ENCODE results near the gene TADA2A. TPM values are rescaled to one million over a fixed set of nuclear protein-coding genes. Genes with fewer than 3 reads are reported as not detected.
"Not testable (repeated sequence)": the region's sequence is repeated elsewhere in the genome, so short reads cannot be mapped to it uniquely, and the experiment has no call there.

TADA2A gene
- total RNA-seq, 2 donors from 2014 or later: 13.5 to 18.9 TPM

DNA sequence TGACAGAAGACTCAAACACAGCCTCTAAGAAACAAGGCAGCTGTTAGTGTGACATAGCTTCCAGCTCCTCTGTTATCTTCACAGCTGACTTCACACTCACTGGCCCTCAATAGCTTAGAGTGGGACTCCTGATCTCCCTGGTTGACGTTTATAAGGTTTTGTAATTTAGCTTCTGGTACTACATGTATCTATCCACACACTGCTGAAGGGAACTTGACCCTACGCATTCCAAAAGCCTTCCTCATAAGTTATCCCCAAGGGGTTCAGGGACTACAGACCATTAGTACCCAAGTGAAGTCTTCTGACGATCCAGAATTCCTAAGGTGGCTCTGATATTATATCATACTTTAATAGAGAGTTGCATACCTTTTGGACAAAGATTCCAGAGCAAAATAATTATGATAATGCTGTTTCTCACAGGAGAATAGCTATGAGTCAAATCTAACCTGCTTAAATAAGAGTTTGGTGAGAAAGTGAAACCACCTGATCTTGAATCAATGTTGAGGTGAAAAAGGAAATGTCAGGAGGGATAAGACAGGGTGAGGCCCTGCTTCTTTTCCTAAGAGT, 14.6 kb upstream of the TADA2A start:
- ATAC-seq (peak; percentile 61 to 92), DNase-seq (no peak)
- intact Hi-C loops (cut with DNase I): no loop called here

DNA sequence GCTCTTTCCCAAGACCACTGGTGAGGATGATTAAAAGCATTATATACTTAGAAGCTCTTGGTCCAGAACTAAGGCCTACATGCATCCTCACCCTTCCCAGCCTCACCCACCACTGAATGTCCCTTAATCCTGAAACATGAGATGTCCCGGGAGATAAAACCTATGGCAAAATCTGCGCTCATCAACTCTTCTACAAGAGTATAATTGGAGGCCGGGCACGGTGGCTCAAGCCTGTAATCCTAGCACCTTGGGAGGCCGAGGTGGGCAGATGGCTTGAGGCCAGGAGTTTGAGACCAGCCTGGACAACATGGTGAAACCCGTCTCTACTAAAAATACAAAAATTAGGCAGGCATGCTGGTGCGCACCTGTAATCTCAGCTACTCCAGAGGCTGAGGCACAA, 13.3 kb upstream of the TADA2A start:
- intact Hi-C loops (cut with DNase I): no loop called here
- DNase-seq: no peak
- no peak for ATAC-seq

DNA sequence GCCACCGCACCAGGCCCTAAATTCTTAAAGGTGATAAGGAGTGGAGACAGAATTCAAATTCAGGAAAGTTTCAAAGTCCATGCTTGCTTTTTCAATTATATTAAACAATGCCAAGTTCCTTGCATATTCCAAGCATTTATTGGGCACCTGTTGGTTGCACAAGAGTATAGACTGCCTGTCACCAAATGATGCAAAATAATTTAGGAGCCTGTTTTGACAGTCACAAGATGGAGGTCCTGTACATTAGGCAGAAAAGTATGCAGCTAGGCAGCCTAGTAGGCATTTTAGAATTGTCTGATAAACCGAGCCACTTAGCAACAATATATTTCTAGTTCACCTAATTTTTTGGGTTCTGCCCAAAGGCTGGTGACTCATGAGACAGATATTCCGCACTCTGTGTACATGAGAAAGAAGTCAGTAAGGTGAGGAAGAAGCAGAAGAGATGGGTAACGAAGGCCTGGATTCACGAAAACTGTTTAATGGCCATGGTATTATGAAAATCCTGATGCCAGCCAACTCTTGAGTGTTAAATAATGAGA, 7.4 kb upstream of the TADA2A start:
- peak in 1 of 2 donors; percentile 54 for ATAC-seq
- intact Hi-C loops (cut with DNase I): no loop called here
- no peak for DNase-seq

DNA sequence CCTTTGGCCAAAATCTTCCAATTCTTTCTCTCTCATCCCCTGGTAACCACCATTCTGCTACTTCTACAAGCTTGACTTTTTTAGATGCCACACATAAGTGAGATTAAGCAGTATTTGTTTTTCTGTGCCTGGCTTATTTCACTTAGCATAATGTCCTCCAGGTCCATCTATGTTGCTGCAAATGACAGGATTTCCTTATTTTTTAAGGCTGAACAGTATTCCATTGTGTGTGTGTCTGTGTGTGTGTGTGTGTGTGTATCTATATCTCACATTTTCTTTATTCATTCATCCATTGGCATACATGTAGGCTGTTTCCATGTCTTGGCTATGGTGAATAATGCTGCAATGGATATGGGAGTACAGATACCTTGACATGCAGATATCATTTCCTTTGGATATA, 6.2 kb upstream of the TADA2A start:
- ATAC-seq (no peak), DNase-seq (no peak)
- intact Hi-C loops (cut with DNase I): no loop called here

DNA sequence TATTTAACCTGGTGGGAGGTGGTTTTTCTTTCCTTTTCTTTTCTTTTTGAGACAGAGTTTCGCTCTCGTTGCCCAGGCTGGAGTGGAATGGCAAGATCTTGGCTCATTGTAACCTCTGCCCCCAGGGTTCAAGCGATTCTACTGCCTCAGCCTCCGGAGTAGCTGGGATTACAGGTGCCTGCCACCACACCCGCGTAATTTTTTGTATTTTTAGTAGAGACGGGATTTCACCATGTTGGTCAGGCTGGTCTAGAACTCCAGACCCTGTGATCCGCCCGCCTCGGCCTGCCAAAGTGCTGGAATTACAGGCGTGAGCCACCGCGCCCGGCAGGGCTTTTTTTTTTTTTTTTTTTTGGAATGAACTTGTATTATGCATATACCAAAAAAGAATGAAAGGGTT, 1.2 kb upstream of the TADA2A start:
- intact Hi-C loops (cut with DNase I); ATAC-seq; DNase-seq: not testable (repeated sequence)

DNA sequence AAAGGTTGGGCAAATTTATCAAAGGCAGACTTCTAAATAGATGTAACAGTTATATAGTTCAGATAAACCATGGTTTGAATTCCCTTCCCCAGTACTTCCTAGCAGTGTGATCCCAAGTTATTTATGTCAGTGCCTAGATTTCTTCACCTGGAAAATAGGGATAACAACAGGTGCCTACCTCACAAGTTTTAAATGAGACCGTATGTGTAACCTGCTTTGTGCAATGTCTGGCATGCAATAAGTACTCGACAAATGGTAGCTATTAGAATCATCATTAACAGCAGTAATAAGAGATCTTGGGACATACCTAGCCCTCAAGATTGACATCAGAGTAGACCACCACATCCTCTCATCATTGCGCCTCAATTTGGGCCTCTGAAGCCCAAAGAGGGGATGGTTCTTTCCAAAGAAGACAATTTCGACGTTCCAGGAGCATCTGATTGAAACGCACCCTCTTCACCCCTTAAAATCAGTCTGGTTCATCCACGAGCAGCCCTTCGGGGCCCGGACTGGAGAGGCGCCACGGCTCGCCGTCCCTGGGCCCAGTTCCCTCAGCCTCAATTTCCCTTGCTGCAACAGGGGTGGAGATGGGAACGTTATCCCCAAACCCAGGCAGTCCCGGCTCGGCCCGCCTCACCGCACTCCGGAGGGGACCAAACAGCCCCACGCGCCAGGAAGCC, 591 bp upstream of the TADA2A start:
- ATAC-seq: peak in 1 of 2 donors; percentile 52
- no peak for DNase-seq
- intact Hi-C loops (cut with DNase I): no loop called here

DNA sequence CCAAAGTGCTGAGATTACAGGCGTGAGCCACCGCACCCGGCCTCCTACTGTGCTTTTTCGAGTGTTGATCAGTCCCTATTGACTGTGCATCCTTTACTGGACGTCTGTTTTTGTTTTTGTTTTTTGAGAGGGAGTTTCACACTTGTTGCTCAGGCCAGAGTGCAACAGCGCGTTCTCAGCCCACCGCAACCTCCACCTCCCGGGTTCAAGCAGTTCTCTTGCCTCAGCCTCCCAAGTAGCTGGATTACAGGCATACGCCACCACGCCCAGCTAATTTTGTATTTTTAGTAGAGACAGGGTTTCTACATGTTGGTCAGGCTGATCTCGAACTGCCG, 1.4 kb downstream of the TADA2A start:
- ATAC-seq; DNase-seq; intact Hi-C loops (cut with DNase I): not testable (repeated sequence)

DNA sequence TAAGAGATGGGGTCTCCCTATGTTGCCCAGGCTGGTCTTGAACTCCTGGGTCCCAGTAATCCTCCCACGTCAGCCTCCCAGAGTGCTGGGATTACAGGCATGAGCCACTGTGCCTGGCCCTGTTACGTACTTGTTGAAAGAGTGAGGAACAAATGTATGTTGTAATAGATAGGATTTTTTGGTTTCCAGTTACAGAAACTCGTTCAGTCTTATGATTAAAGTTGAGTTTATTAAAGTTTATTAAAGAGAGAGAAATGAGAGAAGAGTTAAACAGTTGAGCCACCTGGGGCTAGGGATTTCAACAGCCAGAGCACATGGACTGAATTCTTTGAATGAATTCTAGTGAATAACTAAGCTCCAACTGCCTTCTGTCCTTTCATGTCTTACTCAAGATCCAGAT, 3.7 kb downstream of the TADA2A start:
- ATAC-seq (no peak), DNase-seq (no peak)
- intact Hi-C loops (cut with DNase I): no loop called here

DNA sequence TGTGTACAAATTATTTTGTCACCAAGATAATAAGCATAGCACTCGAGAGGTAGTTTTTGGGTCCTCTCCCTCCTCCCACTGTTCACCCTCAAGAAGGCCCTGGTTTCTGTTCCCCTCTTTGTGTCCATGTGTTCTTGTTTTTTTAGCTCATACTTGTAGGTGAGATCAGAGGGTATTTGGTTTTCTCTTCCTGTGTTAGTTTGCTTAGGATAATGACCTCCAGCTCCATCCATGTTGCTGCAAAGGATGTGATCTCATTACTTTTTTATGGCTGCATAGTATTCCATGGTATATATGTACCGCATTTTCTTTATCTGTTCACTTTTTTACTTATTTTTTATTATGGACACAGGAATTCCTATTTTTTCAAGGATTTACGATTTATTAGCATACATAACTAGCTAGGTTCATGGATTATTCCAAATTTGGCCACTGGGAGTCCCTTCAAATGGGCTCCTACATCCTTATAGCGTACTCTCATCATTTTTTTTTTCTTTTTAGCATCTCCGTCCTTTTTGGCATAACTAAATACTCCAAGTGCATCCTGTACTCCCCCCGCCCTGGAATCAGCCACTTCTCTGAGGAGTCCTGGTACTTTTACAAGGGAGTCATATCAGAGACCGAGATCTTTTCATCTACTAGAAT, 7.3 kb downstream of the TADA2A start:
- DNase-seq: no peak
- ATAC-seq: no peak
- intact Hi-C loops (cut with DNase I): no loop called here

DNA sequence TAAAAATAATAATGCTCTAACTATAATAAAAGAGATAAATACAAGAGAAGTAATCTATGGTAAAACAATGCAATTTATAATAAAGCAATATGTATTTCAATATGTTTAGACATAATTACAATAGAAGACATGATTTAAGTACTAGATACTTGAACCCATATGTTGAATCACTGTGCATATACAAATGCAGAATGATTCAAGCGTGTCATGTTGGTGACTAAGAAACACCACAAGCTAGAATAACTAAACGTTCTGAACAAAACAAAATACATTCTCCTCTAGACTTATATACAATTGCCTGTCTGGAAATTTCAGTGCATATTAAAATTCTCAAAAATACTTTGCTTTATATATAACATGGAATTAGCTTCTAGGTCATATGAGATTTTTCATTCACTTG, 11.2 kb downstream of the TADA2A start:
- intact Hi-C loops (cut with DNase I): no loop called here
- DNase-seq: no peak
- ATAC-seq: no peak

DNA sequence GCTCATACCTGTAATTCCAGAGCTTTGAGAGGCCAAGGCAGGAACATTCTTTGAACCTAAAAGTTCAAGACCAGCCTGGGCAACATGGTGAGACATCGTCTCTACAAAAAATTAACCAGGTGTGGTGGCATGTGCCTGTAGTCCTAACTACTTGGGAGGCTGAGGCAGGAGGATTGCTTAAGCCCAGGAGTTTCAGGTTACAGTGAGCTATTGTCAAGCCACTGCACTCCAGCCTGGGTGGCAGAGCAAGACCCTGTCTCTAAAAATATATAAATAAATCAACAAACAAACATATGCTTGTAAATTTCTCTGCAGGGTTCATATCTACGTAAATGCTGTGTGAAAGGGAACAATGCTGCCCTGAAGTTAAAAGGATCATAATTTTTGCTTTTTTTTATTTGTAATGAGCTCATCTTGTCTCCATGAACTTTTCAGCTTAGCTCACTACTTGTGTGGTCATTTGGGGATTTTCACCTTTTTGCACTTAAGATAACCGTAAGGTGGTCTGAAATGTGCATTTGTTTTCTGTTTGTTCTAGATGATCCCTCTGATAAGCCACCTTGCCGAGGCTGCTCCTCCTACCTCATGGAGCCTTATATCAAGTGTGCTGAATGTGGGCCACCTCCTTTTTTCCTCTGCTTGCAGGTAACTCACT, 16.4 kb downstream of the TADA2A start:
- ATAC-seq: no peak
- intact Hi-C loops (cut with DNase I): no loop called here
- DNase-seq: no peak

DNA sequence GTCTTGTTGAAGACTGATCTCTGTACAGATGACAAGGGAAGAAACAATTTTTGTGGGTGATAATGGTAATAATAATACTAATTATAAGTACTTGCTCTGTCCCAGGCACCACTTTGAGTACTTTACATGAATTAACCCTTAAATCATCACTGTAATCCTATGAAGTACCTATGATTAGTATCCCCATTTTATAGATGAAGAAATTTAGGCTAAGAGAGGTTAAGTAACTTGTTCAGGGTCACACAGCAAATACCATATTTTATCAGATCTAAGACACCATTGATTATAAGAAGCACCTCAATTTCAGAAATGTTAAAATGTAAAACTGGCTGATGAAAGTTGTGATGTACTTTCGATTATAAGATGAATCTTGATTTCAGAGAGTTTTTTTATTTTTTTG, 18.6 kb downstream of the TADA2A start:
- intact Hi-C loops (cut with DNase I): no loop called here

DNA sequence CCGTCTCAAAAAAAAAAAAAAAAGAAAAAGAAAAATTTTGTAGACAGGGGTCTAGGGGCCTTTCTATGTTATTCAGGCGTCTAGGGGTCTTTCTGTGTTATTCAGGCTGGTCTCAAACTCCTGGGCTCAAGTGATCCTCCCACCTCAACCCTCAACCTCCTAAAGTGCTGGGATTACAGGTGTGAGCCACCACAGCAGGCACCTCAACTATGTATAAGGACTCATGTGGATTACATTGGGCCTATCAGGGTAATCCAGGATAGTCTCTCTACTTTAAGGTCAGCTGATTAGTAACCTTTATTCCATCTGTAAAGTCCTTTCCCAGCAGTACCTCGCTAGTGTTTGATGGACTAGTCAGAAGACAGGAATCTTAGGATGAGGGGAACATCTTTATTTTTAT, 22.4 kb downstream of the TADA2A start:
- DNase-seq: no peak
- ATAC-seq: no peak
- intact Hi-C loops (cut with DNase I): no loop called here

More for the DNA sequence above, 18.6 kb downstream of the TADA2A start:
- ATAC-seq (no peak), DNase-seq (no peak)

DNA sequence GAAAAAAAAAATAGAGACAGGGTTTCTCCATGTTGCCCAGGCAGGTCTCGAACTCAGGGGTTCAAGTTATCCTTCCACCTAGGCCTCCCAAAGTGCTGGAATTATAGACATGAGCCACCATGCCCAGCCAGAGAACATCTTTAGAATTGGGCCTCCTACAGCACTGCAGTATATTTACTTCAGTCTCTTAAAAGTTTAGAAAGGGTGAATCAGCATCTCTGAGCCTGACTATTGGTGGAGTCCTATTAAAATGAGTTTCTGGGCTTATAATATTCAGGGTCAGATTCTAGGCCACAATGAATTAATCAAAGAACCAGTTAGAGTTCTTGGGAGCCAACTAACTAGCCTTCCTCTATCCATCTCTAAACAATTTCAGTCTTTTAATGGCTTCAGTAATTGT, 22.8 kb downstream of the TADA2A start:
- ATAC-seq (no peak), DNase-seq (no peak)
- intact Hi-C loops (cut with DNase I): no loop called here

DNA sequence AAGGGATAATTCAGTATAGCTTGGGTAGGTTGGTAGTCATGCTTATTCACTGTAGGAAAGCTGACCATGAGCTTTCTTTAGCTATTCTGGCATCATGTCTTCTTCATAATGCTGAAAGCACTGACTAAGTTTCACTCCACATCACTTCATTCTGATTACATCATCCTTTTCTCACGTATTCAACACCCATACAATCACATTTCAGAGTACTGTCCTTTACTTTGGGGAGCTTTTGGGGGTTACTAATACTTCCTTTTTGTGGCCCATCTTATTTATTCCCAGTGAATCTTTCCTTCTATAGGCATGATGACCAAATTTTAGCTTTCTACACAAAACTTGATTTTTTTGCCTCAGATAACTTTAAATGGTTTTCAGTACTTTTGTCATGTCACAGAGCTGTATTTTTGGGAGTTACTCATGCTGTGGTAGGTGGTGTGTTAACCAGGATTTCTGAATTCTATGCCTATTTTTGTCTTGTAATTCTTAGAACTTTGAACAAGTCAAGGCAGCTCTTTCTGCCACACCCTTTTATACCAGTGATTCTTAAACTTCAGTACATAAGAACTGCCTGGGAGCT, 23.5 kb downstream of the TADA2A start:
- ATAC-seq (peak in 1 of 2 donors; percentile 57), DNase-seq (no peak)
- intact Hi-C loops (cut with DNase I): no loop called here

DNA sequence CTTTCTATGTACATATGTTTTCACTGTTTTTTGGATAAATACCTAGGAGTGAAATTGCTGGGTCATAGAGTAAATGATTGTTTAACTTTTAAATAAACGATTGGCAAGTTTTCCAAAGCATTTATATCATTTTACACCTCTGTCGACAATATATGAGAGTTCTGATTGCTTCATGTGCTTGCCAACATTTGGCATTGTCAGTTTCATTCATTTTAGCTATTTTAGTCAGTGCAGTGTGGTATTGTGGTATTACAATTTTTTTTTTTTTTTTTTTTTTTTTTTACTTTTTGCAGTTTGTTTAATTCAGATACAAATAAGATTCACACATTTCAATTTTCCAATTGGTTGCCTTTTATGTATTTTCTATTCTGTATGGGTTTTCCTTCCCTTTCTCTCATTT, 26.0 kb downstream of the TADA2A start:
- intact Hi-C loops (cut with DNase I): no loop called here
- no peak for DNase-seq
- ATAC-seq: no peak

DNA sequence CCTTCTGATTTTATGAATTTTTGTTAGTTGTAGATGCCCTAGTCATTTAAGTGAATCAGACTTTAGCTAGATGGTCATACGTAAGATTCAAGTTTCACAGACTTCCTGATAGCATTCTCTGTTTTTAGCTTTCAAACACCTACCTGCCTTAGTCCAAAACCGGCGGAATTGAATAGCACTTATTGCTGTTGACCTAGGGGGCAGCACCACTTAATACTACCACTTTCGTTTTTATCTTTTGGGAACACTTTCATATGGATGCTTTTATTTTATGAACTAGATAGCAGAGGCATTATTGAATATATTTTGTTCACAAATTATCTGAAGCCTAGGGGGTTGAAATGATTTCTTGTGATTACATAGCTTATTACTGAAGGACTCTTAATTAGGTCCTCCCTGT, 31.5 kb downstream of the TADA2A start:
- DNase-seq (no peak), ATAC-seq (no peak)
- intact Hi-C loops (cut with DNase I): no loop called here

DNA sequence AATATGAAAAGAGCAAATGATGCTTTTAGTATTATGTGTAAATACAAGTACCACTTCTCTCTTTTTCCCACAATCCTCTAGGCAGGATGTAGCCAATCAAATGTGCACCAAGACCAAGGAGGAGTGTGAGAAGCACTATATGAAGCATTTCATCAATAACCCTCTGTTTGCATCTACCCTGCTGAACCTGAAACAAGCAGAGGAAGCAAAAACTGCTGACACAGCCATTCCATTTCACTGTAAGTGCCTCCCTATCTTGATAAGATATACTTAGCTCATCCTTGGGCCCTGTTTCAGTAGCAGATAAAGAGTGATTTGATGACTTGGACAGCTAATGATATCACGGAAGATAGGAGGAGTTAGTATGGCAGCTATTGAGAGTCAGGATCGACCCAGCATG, 33.7 kb downstream of the TADA2A start:
- DNase-seq (no peak), ATAC-seq (no peak)
- intact Hi-C loops (cut with DNase I): no loop called here

DNA sequence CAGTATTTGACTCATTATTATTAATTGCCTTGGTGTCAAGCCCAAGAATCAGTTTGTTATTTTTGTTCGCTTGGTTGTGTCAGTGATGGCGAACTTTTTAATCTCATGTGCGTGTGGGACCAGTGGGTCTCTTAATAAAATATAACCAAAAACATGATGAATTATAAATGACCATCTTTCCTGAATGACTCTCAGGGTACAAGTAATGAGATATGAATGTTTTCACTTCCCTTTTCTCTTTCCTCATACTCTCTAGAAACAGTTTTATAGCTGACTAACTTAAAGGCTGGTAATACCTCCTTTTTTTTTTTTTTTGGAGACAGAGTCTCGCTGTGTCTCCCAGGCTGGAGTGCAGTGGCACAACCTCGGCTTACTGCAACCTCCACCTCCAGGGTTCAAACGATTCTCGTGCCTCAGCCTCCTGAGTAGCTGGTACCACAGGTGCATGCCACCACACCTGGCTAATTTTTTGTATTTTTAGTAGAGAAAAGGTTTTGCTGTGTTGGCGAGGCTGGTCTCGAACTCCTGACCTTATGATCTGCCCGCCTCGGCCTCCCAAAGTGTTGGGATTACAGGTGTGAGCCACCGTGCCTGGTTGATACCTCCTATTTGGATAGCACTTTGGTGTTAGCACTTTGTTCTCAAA, 34.8 kb downstream of the TADA2A start:
- ATAC-seq; DNase-seq; intact Hi-C loops (cut with DNase I): not testable (repeated sequence)
